ENCODE results near the gene AURKAIP1.
"Not testable (repeated sequence)": the region's sequence is repeated elsewhere in the genome, so short reads cannot be mapped to it uniquely, and the experiment has no call there.

AURKAIP1 gene

GRCh38 chr1:1406101-1406820, 31.3 kb upstream of the AURKAIP1 start:
- DNase-seq (ENCODE audit: low read depth), result peak; percentile 20

- no peak for DNase-seq (ENCODE audit: low read depth)
Measured at GRCh38 chr1:1403653-1404052, 28.6 kb upstream of the AURKAIP1 start.

GRCh38 chr1:1402901-1403392, 27.9 kb upstream of the AURKAIP1 start:
- not testable (repeated sequence) for DNase-seq (ENCODE audit: low read depth)

GRCh38 chr1:1402072-1402900, 27.3 kb upstream of the AURKAIP1 start:
- DNase-seq (ENCODE audit: low read depth), result peak; percentile 33

GRCh38 chr1:1401457-1402010, 26.5 kb upstream of the AURKAIP1 start:
- DNase-seq (ENCODE audit: low read depth), result no peak

- DNase-seq (ENCODE audit: low read depth), result no peak
Measured at GRCh38 chr1:1400576-1401456, 25.8 kb upstream of the AURKAIP1 start.

- DNase-seq (ENCODE audit: low read depth), result peak; percentile 16
Measured at GRCh38 chr1:1399872-1400575, 25.0 kb upstream of the AURKAIP1 start.

- peak; percentile 99 for DNase-seq (ENCODE audit: low read depth)
Measured at GRCh38 chr1:1399187-1399871, 24.3 kb upstream of the AURKAIP1 start, which contains the start of gene CCNL2. CCNL2 (minus strand) TSS chr1:1399335; CDS start chr1:1399306, 29 bp downstream.

GRCh38 chr1:1398677-1399186, 23.7 kb upstream of the AURKAIP1 start:
- no peak for DNase-seq (ENCODE audit: low read depth)

GRCh38 chr1:1397839-1398523, 23.0 kb upstream of the AURKAIP1 start:
- no peak for DNase-seq (ENCODE audit: low read depth)

GRCh38 chr1:1395166-1395565, 20.2 kb upstream of the AURKAIP1 start:
- DNase-seq (ENCODE audit: low read depth), result no peak

GRCh38 chr1:1394116-1394515, 19.1 kb upstream of the AURKAIP1 start:
- DNase-seq (ENCODE audit: low read depth), result no peak

- DNase-seq (ENCODE audit: low read depth), result no peak
Measured at GRCh38 chr1:1393428-1393827, 18.4 kb upstream of the AURKAIP1 start.

- no peak for DNase-seq (ENCODE audit: low read depth)
Measured at GRCh38 chr1:1393014-1393413, 18.0 kb upstream of the AURKAIP1 start.

GRCh38 chr1:1391225-1391624, 16.2 kb upstream of the AURKAIP1 start:
- DNase-seq (ENCODE audit: low read depth), result no peak

GRCh38 chr1:1390675-1391074, 15.7 kb upstream of the AURKAIP1 start:
- no peak for DNase-seq (ENCODE audit: low read depth)

GRCh38 chr1:1388078-1388472, 13.1 kb upstream of the AURKAIP1 start:
- no peak for DNase-seq (ENCODE audit: low read depth)

GRCh38 chr1:1387098-1388077, 12.4 kb upstream of the AURKAIP1 start:
- no peak for DNase-seq (ENCODE audit: low read depth)

Data from activated T-cell treated with anti-CD3 and anti-CD28 coated beads for 24 hours (primary cell).